ENCODE measurements around the gene GPBP1.

GRCh38 chr5:57184322-57184721, 10.5 kb downstream of the GPBP1 start:
- TF ChIP-seq POLR2A (IDR thresholded peaks at IDR 0.05) (no peak), CTCF (IDR thresholded peaks at IDR 0.05) (no peak)
